Measurements from ENCODE around the gene CCNDBP1. TPM values are rescaled to one million over a fixed set of nuclear protein-coding genes. Genes with fewer than 3 reads are reported as not detected.

Gene CCNDBP1
- total RNA-seq (2021) = 19.1 to 22.0 TPM (median 20.4 TPM) in 3 replicates
- Bru-seq, nascent RNA = percentile 73 among the genes with signal in this experiment
- long read RNA-seq, experiment 1, transcript CCNDBP1-201 (11 exons, 3,660 nt) = major isoform, 60 of 69 reads
- long read RNA-seq, experiment 1, partial matches to known transcripts = 2 of 69 reads
- long read RNA-seq, experiment 1, other reads (novel, unspliced or antisense) = 2 of 69 reads
- long read RNA-seq, experiment 2, transcript CCNDBP1-201 (11 exons, 3,660 nt) = major isoform, 15 of 30 reads
- long read RNA-seq, experiment 2, partial matches to known transcripts = 8 of 30 reads
- long read RNA-seq, experiment 2, other reads (novel, unspliced or antisense) = 6 of 30 reads
- long read RNA-seq, experiment 3, transcript CCNDBP1-201 (11 exons, 3,660 nt) = major isoform, 43 of 47 reads
- long read RNA-seq, experiment 3, partial matches to known transcripts = 1 of 47 reads
- long read RNA-seq, experiment 3, other reads (novel, unspliced or antisense) = 2 of 47 reads

- peaks cover 13% of the 10 kb centered on the region for H3K4me1 Mint-ChIP-seq
- POLR2A ChIA-PET = no interaction called here
- TF ChIP-seq IRF2 (CRISPR knock-in tag; IDR thresholded peaks at IDR 0.05; ENCODE audit: borderline replicate concordance, low read depth) = no peak
- no peak for TF ChIP-seq ZNF138 (CRISPR knock-in tag; conservative IDR thresholded peaks at IDR 0.05)
- TF ChIP-seq GABPB1 (CRISPR knock-in tag; IDR thresholded peaks at IDR 0.05) = peak; percentile 27; the same call in 1 of the 2 replicates
- TF ChIP-seq, protein P1, sequence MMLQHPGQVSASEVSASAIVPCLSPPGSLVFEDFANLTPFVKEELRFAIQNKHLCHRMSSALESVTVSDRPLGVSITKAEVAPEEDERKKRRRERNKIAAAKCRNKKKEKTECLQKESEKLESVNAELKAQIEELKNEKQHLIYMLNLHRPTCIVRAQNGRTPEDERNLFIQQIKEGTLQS (CRISPR knock-in tag; conservative IDR thresholded peaks at IDR 0.05) = no peak
- TF ChIP-seq SOX15 (CRISPR knock-in tag; IDR thresholded peaks at IDR 0.05) = no peak
- TF ChIP-seq NFYB (CRISPR knock-in tag; conservative IDR thresholded peaks at IDR 0.05; ENCODE audit: low read depth) = no peak
- TF ChIP-seq PREB (CRISPR knock-in tag; IDR thresholded peaks at IDR 0.05; ENCODE audit: borderline replicate concordance) = no peak
- TF ChIP-seq SMAD3 (CRISPR knock-in tag; IDR thresholded peaks at IDR 0.05; ENCODE audit: borderline replicate concordance) = no peak
- no peak for TF ChIP-seq TCF7 (CRISPR knock-in tag; IDR thresholded peaks at IDR 0.05; ENCODE audit: low read depth)
- TF ChIP-seq ELF4 (CRISPR knock-in tag; IDR thresholded peaks at IDR 0.05; ENCODE audit: low read depth) = no peak
- peak; percentile 100 for TF ChIP-seq FOXK1 (CRISPR knock-in tag; IDR thresholded peaks at IDR 0.05)
- TF ChIP-seq ZNF671 (CRISPR knock-in tag; IDR thresholded peaks at IDR 0.05) = no peak
- TF ChIP-seq TEAD4 (CRISPR knock-in tag; IDR thresholded peaks at IDR 0.05) = no peak
- no peak for TF ChIP-seq SMAD4 (CRISPR knock-in tag; IDR thresholded peaks at IDR 0.05)
- no peak for TF ChIP-seq CREB1 (CRISPR knock-in tag; IDR thresholded peaks at IDR 0.05)
- no peak for TF ChIP-seq MLX (CRISPR knock-in tag; IDR thresholded peaks at IDR 0.05)
- TF ChIP-seq, protein P2, sequence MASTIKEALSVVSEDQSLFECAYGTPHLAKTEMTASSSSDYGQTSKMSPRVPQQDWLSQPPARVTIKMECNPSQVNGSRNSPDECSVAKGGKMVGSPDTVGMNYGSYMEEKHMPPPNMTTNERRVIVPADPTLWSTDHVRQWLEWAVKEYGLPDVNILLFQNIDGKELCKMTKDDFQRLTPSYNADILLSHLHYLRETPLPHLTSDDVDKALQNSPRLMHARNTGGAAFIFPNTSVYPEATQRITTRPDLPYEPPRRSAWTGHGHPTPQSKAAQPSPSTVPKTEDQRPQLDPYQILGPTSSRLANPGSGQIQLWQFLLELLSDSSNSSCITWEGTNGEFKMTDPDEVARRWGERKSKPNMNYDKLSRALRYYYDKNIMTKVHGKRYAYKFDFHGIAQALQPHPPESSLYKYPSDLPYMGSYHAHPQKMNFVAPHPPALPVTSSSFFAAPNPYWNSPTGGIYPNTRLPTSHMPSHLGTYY (CRISPR knock-in tag; IDR thresholded peaks at IDR 0.05) = no peak
- TF ChIP-seq, protein P3, sequence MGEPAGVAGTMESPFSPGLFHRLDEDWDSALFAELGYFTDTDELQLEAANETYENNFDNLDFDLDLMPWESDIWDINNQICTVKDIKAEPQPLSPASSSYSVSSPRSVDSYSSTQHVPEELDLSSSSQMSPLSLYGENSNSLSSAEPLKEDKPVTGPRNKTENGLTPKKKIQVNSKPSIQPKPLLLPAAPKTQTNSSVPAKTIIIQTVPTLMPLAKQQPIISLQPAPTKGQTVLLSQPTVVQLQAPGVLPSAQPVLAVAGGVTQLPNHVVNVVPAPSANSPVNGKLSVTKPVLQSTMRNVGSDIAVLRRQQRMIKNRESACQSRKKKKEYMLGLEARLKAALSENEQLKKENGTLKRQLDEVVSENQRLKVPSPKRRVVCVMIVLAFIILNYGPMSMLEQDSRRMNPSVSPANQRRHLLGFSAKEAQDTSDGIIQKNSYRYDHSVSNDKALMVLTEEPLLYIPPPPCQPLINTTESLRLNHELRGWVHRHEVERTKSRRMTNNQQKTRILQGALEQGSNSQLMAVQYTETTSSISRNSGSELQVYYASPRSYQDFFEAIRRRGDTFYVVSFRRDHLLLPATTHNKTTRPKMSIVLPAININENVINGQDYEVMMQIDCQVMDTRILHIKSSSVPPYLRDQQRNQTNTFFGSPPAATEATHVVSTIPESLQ (CRISPR knock-in tag; IDR thresholded peaks at IDR 0.05) = no peak
- no peak for TF ChIP-seq KAT7 (CRISPR knock-in tag; IDR thresholded peaks at IDR 0.05; ENCODE audit: borderline replicate concordance)
- TF ChIP-seq, protein P4, sequence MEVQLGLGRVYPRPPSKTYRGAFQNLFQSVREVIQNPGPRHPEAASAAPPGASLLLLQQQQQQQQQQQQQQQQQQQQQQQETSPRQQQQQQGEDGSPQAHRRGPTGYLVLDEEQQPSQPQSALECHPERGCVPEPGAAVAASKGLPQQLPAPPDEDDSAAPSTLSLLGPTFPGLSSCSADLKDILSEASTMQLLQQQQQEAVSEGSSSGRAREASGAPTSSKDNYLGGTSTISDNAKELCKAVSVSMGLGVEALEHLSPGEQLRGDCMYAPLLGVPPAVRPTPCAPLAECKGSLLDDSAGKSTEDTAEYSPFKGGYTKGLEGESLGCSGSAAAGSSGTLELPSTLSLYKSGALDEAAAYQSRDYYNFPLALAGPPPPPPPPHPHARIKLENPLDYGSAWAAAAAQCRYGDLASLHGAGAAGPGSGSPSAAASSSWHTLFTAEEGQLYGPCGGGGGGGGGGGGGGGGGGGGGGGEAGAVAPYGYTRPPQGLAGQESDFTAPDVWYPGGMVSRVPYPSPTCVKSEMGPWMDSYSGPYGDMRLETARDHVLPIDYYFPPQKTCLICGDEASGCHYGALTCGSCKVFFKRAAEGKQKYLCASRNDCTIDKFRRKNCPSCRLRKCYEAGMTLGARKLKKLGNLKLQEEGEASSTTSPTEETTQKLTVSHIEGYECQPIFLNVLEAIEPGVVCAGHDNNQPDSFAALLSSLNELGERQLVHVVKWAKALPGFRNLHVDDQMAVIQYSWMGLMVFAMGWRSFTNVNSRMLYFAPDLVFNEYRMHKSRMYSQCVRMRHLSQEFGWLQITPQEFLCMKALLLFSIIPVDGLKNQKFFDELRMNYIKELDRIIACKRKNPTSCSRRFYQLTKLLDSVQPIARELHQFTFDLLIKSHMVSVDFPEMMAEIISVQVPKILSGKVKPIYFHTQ (CRISPR knock-in tag; IDR thresholded peaks at IDR 0.05) = no peak
- no peak for TF ChIP-seq ZNF396 (CRISPR knock-in tag; IDR thresholded peaks at IDR 0.05; ENCODE audit: borderline replicate concordance)
- 0 out of 2 replicates have a peak, but pooled peaks have one; percentile 18 for TF ChIP-seq JUN (CRISPR knock-in tag; IDR thresholded peaks at IDR 0.05)
- TF ChIP-seq ATF1 (CRISPR knock-in tag; IDR thresholded peaks at IDR 0.05) = no peak
- TF ChIP-seq PRDM15 (CRISPR knock-in tag; IDR thresholded peaks at IDR 0.05) = no peak
Observed at GRCh38 chr15:43185157-43186002, at the start of gene CCNDBP1. CCNDBP1 (plus strand) TSS chr15:43185403; CDS start chr15:43185499, 96 bp downstream.

More at GRCh38 chr15:43185157-43186002, at the start of gene CCNDBP1:
- Mint-ChIP-seq H3K36me3 (no peaks in the 10 kb centered on the region), H3K27me3 (ENCODE audit: low read depth) (no peaks in the 10 kb centered on the region), H3K4me3 (peak within 1 kb of the TSS; percentile 96), H3K9me3 (no peaks in the 10 kb centered on the region), H3K27ac (peak within 1 kb of the TSS; percentile 90)
- DNase-seq (ENCODE audit: low spot score) = peak; percentile 99
- CTCF ChIA-PET = interaction anchor here (0.6 to 2.4 kb wide), 11 partner anchors 9 to 820 kb away, joined by 3 to 13 read pairs (median 5); no protein-coding TSS in a partner anchor
- ATAC-seq = peak; percentile 96

Measured in WTC11 (cell line).